K562 (cell line): ENCODE results near the gene OXSR1. TPM values are rescaled to one million over a fixed set of nuclear protein-coding genes. Genes with fewer than 3 reads are reported as not detected.

Experiments
- ATF4 ChIP-seq: fragments of 450-650 bp; formaldehyde crosslinking; IDR thresholded peaks from 2 replicates; pipeline ENCODE4 v1.4.0; 2022; ENCODE audit warnings: mild to moderate bottlenecking, moderate library complexity
- CBX5 ChIP-seq: IDR thresholded peaks from 2 replicates; pipeline ENCODE4 v1.6.1; 2014; ENCODE audit warnings: low read depth, borderline replicate concordance
- CREM ChIP-seq: IDR thresholded peaks from 2 replicates; pipeline ENCODE4 v1.6.1; 2014; ENCODE audit warnings: antibody characterized with exemption, low read depth
- EZH2 ChIP-seq: IDR thresholded peaks from 2 replicates; pipeline ENCODE4 v1.6.1; 2012; ENCODE audit warnings: low read depth, mild to moderate bottlenecking, inconsistent platforms, low read length, borderline replicate concordance
- GABPB2 ChIP-seq: fragments of 250-450 bp; sonication (Bioruptor Pico); conservative IDR thresholded peaks from 2 replicates; pipeline ENCODE4 v1.5.1; 2021; ENCODE audit warnings: mild to moderate bottlenecking
- HNRNPK ChIP-seq: fragments of 200-400 bp; formaldehyde crosslinking; IDR thresholded peaks from one replicate; pipeline ENCODE4 v1.6.1; 2018; ENCODE audit warnings: mild to moderate bottlenecking, low read depth, low read length; ENCODE audit not compliant: poor library complexity, severe bottlenecking
- KAT7 ChIP-seq: sonication (generic); formaldehyde crosslinking; IDR thresholded peaks from 2 replicates; pipeline ENCODE4 v1.8.0; 2022; ENCODE audit warnings: missing genetic modification reagents, mild to moderate bottlenecking, borderline replicate concordance
- NELFE ChIP-seq: IDR thresholded peaks from 2 replicates; pipeline ENCODE4 v1.6.1; 2011; ENCODE audit warnings: mild to moderate bottlenecking; ENCODE audit not compliant: insufficient read depth, insufficient read length
- NFRKB ChIP-seq: fragments of 450-650 bp; IDR thresholded peaks from 2 replicates; pipeline ENCODE4 v1.6.1; 2016; ENCODE audit warnings: low read depth
- NONO ChIP-seq, 2 experiments: fragments of 200-400 bp in 1 of 2; fragments of 450-650 bp in 1 of 2; formaldehyde crosslinking in 1 of 2; IDR thresholded peaks; 2 replicates each; pipeline ENCODE4 v1.6.1; 2017; ENCODE audit warnings: low read depth in 2 of 2, mild to moderate bottlenecking in 2 of 2, moderate library complexity in 2 of 2, low read length in 1 of 2
- NRF1 ChIP-seq, 2 experiments: fragments of 450-650 bp; IDR thresholded peaks in 1 of 2; conservative IDR thresholded peaks in 1 of 2; 2 replicates each; pipeline ENCODE4 v1.6.1; 2014; ENCODE audit warnings: mild to moderate bottlenecking in 2 of 2
- POLR2AphosphoS2 ChIP-seq: IDR thresholded peaks from 2 replicates; pipeline ENCODE4 v1.6.1; 2012; ENCODE audit warnings: low read length, improper control_type of control experiment
- RBM14 ChIP-seq: fragments of 200-400 bp; formaldehyde crosslinking; IDR thresholded peaks from 2 replicates; pipeline ENCODE4 v1.6.1; 2018; ENCODE audit warnings: low read depth, mild to moderate bottlenecking, low read length, moderate library complexity, borderline replicate concordance; ENCODE audit not compliant: insufficient read depth
- SMARCA5 ChIP-seq: fragments of 450-650 bp; IDR thresholded peaks from 2 replicates; pipeline ENCODE4 v1.6.1; 2016
- THRA ChIP-seq: fragments of 450-650 bp; IDR thresholded peaks from 2 replicates; pipeline ENCODE4 v1.6.1; 2017; ENCODE audit warnings: mild to moderate bottlenecking, moderate library complexity
- TSHZ1 ChIP-seq: fragments of 250-450 bp; sonication (Bioruptor Pico); IDR thresholded peaks from 2 replicates; pipeline ENCODE4 v1.4.0; 2020; ENCODE audit warnings: mild to moderate bottlenecking, moderate library complexity
- U2AF1 ChIP-seq: fragments of 200-400 bp; formaldehyde crosslinking; optimal IDR thresholded peaks from 2 replicates; pipeline ENCODE3; 2017; ENCODE audit warnings: mild to moderate bottlenecking, low read depth, low read length, moderate library complexity
- ZBTB7A ChIP-seq: IDR thresholded peaks from 2 replicates; pipeline ENCODE4 v1.6.1; 2011; ENCODE audit warnings: low read depth, mild to moderate bottlenecking, low read length, moderate library complexity, borderline replicate concordance; ENCODE audit not compliant: control insufficient read depth
- ZNF174 ChIP-seq: fragments of 250-450 bp; sonication (Bioruptor Pico); IDR thresholded peaks from 2 replicates; pipeline ENCODE4 v1.4.0; 2020; ENCODE audit warnings: mild to moderate bottlenecking
- ZNF212 ChIP-seq: fragments of 450-650 bp; formaldehyde crosslinking; IDR thresholded peaks from 2 replicates; pipeline ENCODE4 v1.4.0; 2020; ENCODE audit warnings: mild to moderate bottlenecking
- ZNF444 ChIP-seq: fragments of 250-450 bp; sonication (Bioruptor Pico); IDR thresholded peaks from 2 replicates; pipeline ENCODE4 v1.4.0; 2020; ENCODE audit warnings: mild to moderate bottlenecking, moderate library complexity
- ZNF766 ChIP-seq: fragments of 200-800 bp; sonication (Bioruptor generic); conservative IDR thresholded peaks from 2 replicates; pipeline ENCODE4 v1.6.1; 2016; ENCODE audit warnings: missing genetic modification characterization, missing compliant biosample characterization
- ZSCAN29 ChIP-seq: fragments of 450-650 bp; IDR thresholded peaks from 2 replicates; pipeline ENCODE4 v1.6.1; 2017
- polyA plus RNA-seq, 8 experiments: library from polyadenylated mRNA; depleted of rRNA in 4 of 8; stranded (reverse) in 5 of 8; unstranded in 3 of 8; fragments of >200 nt; fragmentation: Nextera tagmentation in 2 of 8; fragmentation: Illumina TruSeq in 1 of 8; extraction: Ambion mirVana in 2 of 8; extraction: Trizol in 1 of 8; gene quantifications; 2 replicates each; pipeline versions ENCODE4 v1.2.1 to v1.2.3, GENCODE V29; 2011 to 2014; ENCODE audit warnings: inconsistent platforms in 1 of 8, missing spikeins in 1 of 8
- total RNA-seq, 7 experiments: library from RNA; depleted of rRNA in 6 of 7; stranded (reverse); fragments of >200 nt in 6 of 7; fragmentation: Illumina TruSeq in 2 of 7; extraction: Trizol in 2 of 7; gene quantifications; 2 replicates each; pipeline versions ENCODE4 v1.2.1 to v1.2.3, GENCODE V29; 2011 to 2021; ENCODE audit warnings: low replicate concordance in 1 of 7

OXSR1 gene
- total and polyA plus RNA-seq, 9 of the 15 experiments (the other 6 are each of a cell fraction or from before 2014, with no cell fraction given) = 15.7 to 87.6 (median 48.7) TPM

- TF ChIP-seq TSHZ1 (peak; percentile 17; the same call in 1 of the 2 replicates), ATF4 (0 out of 2 replicates have a peak, but pooled peaks have one; percentile 33), NONO (IDR thresholded peaks at IDR 0.05; ENCODE audit: low read depth in 2 of 2, low read length in 1 of 2) (peak; percentile 39 to 72; a peak in 2 of 4 replicates), HNRNPK (no peak), ZNF212 (CRISPR knock-in tag) (no peak), NELFE (no peak), U2AF1 (peak; percentile 51), EZH2 (no peak), GABPB2 (no peak), ZNF766 (no peak), SMARCA5 (no peak), CBX5 (no peak), KAT7 (CRISPR knock-in tag) (0 out of 2 replicates have a peak, but pooled peaks have one; percentile 33), ZBTB7A (peak; percentile 70; the same call in 1 of the 2 replicates), NFRKB (0 out of 2 replicates have a peak, but pooled peaks have one; percentile 62), CREM (peak; percentile 41; the same call in 1 of the 2 replicates), NRF1 (conservative IDR thresholded peaks at IDR 0.05 in 1 of 2, IDR thresholded peaks at IDR 0.05 in 1 of 2) (peak; percentile 49 to 56; a peak in 2 of 4 replicates), THRA (no peak), ZNF174 (no peak), RBM14 (peak; percentile 94; the same call in 1 of the 2 replicates), ZNF444 (no peak), ZSCAN29 (no peak), POLR2AphosphoS2 (no peak)
These were observed 26.8 kb upstream of the OXSR1 start, which contains the start of gene MYD88 (continued) for GRCh38 chr3:38138349-38139190.
